HG03175 (cell line): ENCODE data around the gene RAMP1.
"Not testable (repeated sequence)": the region's sequence is repeated elsewhere in the genome, so short reads cannot be mapped to it uniquely, and the experiment has no call there.

Experiments used
- ATAC-seq: cut with Tn5 transposase; IDR thresholded peaks from one replicate; pipeline ENCODE4 v1.9.1; 2021; ENCODE audit warnings: mild to moderate bottlenecking, moderate library complexity; ENCODE audit not compliant: unreplicated experiment

The RAMP1 gene

GRCh38 chr2:237859533-237860272 lies at the start of gene RAMP1:
Gene RAMP1, plus strand, starts transcription at chr2:237859623. Its CDS starts 53 bp downstream, at chr2:237859676.
- no peak for ATAC-seq

- no peak for ATAC-seq
Measured at GRCh38 chr2:237815637-237816036, 43.8 kb upstream of the RAMP1 start.

GRCh38 chr2:237816531-237816930 lies 42.9 kb upstream of the RAMP1 start:
- ATAC-seq: no peak

- no peak for ATAC-seq
Measured at GRCh38 chr2:237818066-237818473, 41.4 kb upstream of the RAMP1 start.

GRCh38 chr2:237819231-237819630 lies 40.2 kb upstream of the RAMP1 start:
- no peak for ATAC-seq

- no peak for ATAC-seq
Measured at GRCh38 chr2:237820421-237820820, 39.0 kb upstream of the RAMP1 start.

DNA sequence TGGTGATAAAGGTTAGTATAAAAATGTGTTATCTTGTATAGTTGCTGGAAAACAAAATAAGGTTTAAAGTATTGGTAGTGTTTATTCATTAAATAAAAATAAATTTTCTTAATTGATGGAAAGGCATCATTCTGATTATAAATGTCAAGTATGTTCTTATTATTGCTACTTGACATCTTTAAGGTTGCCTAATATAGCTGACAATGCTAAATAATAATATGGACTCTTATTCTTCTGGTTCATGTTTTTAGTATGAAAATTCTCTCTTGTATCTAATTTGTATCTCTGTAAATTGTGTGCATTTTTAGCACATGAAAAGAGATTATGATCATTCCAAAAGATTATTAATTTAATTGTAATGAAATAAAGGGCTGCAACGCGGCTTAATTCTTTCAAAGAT lies 35.9 kb upstream of the RAMP1 start:
- ATAC-seq: no peak

- no peak for ATAC-seq
Measured at GRCh38 chr2:237824085-237824484, 35.3 kb upstream of the RAMP1 start.

DNA sequence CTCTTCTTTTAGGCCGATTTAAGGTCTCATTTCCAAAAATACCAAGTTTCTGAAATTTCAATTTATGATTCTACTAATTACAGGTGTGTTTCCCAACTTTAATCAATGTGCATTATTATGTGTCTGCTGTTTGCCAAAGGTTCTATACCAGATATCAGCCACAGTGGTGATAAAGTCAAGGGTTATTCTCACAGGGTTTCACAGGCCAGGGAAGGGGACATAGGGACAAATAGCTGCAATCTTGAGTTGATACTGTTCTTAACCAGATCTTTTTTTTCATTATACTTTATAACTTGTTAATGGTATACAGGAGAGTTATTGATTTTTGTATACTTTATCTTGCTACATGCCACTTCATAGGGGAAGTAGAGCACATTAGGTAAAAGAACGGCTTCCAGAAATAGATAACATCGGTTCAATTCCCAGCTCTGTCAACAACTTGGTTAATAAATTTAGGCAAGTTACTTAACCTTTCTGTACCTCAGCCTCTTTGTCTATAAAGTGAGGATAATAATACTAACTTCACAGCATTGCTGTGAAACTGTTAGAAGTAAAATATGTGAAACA lies 31.9 kb upstream of the RAMP1 start:
- no peak for ATAC-seq

DNA sequence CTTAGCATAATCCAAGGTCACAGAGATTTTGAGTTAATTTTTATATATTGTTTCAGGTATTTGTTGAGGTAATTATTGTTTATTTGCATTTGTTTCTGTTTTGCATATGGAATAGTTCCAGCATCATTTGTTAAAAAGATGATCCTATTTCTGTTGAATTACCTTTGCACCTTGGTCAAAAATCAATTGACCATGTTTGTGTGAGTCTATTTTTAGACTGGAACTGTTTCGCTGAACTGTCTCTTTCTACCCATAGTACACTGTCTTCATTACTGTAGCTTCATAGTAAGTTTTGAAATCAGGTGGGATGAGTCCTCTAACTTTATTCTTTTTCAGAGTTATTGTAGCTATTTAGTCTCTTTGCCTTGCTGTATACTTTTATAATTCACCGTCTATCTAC lies 28.9 kb upstream of the RAMP1 start:
- no peak for ATAC-seq

GRCh38 chr2:237833546-237833945 lies 25.9 kb upstream of the RAMP1 start:
- ATAC-seq: no peak

DNA sequence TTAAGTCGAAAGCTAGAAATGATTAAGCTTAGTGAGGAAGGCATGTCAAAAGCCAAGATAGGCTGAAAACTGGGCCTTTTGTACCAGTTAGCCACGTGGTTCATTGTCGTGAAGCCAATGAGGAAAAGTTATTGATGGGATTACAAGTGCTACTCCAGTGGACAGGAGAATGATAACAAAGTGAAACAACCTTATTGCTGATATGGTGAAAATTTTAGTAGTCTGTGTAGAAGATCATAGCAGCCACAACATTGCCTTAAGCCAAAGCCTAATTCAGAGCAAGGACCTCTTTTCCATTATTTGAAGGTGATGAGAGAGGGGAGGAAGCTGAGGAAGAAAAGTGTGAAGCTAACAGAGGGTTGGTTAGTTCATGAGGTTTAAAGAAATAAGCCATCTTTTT lies 24.1 kb upstream of the RAMP1 start:
- ATAC-seq: no peak

GRCh38 chr2:237841051-237841450 lies 18.4 kb upstream of the RAMP1 start:
- no peak for ATAC-seq

DNA sequence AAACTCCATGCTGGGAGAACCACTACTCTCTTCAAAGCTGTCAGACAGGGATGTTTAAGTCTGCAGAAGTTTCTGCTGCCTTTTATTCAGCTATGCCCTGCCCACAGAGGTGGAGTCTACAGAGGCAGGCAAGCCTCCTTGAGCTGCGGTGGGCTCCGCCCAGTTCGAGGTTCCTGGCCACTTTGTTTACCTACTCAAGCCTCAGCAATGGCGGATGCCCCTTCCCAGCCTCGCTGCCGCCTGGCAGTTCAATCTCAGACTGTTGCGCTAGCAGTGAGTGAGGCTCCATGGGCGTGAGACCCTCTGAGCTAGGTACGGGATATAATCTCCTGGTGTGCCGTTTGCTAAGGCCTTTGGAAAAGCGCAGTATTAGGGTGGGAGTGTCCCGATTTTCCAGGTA lies 10.5 kb upstream of the RAMP1 start:
- ATAC-seq: not testable (repeated sequence)

GRCh38 chr2:237854295-237854694 lies 5.1 kb upstream of the RAMP1 start:
- ATAC-seq: no peak

- ATAC-seq: no peak
Measured at GRCh38 chr2:237857791-237858190, 1.6 kb upstream of the RAMP1 start.

- ATAC-seq: no peak
Measured at GRCh38 chr2:237858294-237859081, 935 bp upstream of the RAMP1 start.

GRCh38 chr2:237859082-237859433 lies 365 bp upstream of the RAMP1 start:
- no peak for ATAC-seq

DNA sequence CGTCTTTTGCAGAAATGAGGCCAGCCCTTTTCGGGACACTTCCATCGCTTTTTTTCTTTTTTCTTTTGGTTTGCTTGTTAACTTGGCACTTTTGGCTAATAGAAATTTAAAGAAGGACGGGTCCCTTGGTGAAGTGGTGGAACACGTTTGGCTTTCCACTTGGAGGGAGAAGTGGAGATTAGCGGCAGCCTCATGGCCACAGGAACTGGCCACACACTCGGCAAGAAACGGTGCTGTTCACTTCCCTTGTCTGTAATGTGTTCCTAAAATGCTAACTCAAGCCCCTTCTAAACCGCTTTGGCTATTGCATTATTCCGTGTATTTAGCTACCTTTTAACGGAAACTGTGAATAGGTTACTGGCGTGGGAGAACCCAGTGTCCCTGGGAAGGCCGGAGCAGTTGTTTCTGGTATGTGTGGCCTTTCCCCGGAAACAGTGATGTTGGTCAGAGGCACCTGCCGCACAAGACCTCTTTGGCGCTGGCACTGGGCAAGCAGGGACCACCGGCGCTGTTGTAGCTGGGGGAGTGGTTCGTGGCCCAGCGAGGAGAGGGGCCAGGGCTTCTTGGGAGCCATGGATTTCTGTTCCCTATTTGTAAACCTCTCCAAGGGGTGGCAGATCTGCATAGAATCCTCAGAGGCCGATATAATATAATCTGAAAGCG lies 981 bp downstream of the RAMP1 start:
- ATAC-seq: no peak

DNA sequence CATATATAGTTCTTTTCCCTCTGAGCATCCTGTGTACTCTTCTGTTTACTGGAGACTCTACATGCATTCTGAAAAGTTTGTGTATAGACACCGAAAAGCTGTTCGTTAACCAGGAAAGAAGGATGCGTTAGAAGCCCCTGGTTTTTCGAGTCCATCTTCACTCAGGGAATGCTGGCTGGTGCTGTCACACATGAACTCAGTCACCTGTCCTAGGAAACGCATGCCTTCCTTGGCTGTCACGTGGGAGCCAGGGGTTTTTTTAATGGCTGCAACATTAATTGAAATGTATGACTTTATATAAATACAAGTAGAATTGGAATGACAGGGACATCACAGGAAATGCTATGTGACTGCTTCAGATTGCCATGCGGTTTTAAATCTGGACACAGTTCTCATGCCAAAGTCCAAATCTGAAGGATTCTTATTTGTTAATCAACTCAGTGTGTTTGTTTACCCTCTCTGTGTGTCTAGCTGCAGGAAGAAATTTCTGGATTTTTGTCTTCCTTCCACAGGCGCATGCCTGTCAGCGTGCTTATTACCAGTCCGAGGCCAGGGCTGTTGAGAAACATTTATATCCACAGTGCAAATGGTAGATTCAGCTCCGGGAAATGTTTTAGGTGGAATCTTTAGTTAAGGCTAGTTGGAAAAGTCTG lies 2.6 kb downstream of the RAMP1 start:
- ATAC-seq: no peak

DNA sequence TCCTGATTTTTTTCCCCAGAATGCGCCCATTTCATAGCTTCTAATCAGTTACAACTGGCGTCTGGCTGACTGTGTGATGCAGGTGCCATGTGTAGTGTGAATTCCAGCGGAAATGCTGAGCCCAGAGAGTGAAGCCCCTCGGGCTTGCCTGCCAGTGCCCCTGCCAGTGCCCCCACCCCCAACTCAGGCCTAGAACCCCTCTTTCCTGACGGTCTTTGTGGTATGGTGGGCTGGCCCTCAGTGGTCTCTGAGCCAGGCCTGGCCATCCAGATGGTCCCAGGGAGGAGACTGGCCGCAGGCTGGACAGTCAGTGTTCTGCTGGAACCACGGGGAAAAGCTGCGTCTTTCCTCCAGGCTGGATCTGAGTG lies 3.1 kb downstream of the RAMP1 start:
- ATAC-seq: no peak
